ENCODE measurements around the gene RPL10. TPM values are rescaled to one million over a fixed set of nuclear protein-coding genes. Genes with fewer than 3 reads are reported as not detected.

The RPL10 gene
- total and polyA plus RNA-seq, 2 of the 8 experiments (the other 6 are each of a cell fraction or from before 2014, with no cell fraction given): 2,633 to 4,293 TPM

DNA sequence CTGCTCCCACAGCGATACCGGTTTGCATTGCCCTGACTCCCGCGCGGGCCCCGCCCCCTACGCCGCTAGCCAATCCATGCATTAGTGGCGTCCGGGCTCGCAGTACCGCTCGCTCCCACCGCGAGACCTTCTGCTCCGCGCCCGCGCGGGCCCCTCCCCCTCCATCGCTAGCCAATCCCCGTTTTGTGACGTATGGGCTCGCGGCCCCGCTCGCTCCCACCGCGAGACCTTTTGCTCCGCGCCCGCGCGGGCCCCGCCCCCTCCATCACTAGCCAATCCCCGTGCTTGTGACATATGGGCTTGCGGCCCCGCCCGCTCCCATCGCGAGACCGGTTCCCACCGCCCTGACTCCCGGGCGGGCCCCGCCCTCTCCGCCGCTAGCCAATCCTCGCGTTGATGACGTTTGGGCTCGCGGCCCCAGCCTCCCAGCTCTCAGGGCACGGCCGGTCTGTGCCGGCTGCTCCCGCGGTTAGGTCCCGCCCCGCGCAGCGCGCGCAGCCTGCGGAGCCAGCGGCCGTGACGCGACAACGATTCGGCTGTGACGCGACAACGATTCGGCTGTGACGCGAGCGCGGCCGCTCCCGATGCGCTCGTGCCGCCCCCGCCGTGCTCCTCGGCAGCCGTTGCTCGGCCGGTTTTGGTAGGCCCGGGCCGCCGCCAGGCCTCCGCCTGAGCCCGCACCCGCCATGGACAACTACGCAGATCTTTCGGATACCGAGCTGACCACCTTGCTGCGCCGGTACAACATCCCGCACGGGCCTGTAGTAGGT, 19.2 kb upstream of the RPL10 start, which contains the start of gene EMD (continued):
- TF ChIP-seq, protein P1, sequence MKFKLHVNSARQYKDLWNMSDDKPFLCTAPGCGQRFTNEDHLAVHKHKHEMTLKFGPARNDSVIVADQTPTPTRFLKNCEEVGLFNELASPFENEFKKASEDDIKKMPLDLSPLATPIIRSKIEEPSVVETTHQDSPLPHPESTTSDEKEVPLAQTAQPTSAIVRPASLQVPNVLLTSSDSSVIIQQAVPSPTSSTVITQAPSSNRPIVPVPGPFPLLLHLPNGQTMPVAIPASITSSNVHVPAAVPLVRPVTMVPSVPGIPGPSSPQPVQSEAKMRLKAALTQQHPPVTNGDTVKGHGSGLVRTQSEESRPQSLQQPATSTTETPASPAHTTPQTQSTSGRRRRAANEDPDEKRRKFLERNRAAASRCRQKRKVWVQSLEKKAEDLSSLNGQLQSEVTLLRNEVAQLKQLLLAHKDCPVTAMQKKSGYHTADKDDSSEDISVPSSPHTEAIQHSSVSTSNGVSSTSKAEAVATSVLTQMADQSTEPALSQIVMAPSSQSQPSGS (IDR thresholded peaks at IDR 0.05; ENCODE audit: low read length): no peak
- TF ChIP-seq FOSL1 (IDR thresholded peaks at IDR 0.05; ENCODE audit: insufficient read depth, low read depth, low read length) (no peak), RAD21 (IDR thresholded peaks at IDR 0.05 in 1 of 2, conservative IDR thresholded peaks at IDR 0.05 in 1 of 2; ENCODE audit: low read depth in 2 of 2, low read length in 2 of 2) (no peak), SRF (IDR thresholded peaks at IDR 0.05; ENCODE audit: low read depth, low read length) (no peak), SIN3A (conservative IDR thresholded peaks at IDR 0.05 in 1 of 2, IDR thresholded peaks at IDR 0.05 in 1 of 2; ENCODE audit: low read depth in 1 of 2, low read length in 2 of 2) (no peak), NANOG (IDR thresholded peaks at IDR 0.05; ENCODE audit: insufficient read depth, low read depth, low read length, poor library complexity, severe bottlenecking) (no peak), TCF12 (IDR thresholded peaks at IDR 0.05; ENCODE audit: low read depth, low read length) (no peak), POLR2AphosphoS5 (IDR thresholded peaks at IDR 0.05; ENCODE audit: low read depth, low read length) (peak; percentile 21; the same call in 1 of the 2 replicates), HDAC2 (IDR thresholded peaks at IDR 0.05; ENCODE audit: borderline replicate concordance in 1 of 2, low read depth in 2 of 2, low read length in 2 of 2) (no peak), SP4 (IDR thresholded peaks at IDR 0.05; ENCODE audit: low read length) (0 out of 2 replicates have a peak, but pooled peaks have one; percentile 26), EGR1 (IDR thresholded peaks at IDR 0.05; ENCODE audit: borderline replicate concordance, low read depth, low read length) (peak; percentile 62; the same call in 1 of the 2 replicates), KDM4A (IDR thresholded peaks at IDR 0.05; ENCODE audit: low read depth, low read length, severe bottlenecking) (no peak), CHD1 (IDR thresholded peaks at IDR 0.05; ENCODE audit: low read depth, low read length) (no peak), ASH2L (IDR thresholded peaks at IDR 0.05; ENCODE audit: low read length) (no peak), NRF1 (IDR thresholded peaks at IDR 0.05; ENCODE audit: low read depth, low read length) (peak; percentile 33), KDM5A (IDR thresholded peaks at IDR 0.05; ENCODE audit: low read length) (no peak), GABPA (IDR thresholded peaks at IDR 0.05; ENCODE audit: borderline replicate concordance, insufficient read depth, low read length) (no peak)
- TF ChIP-seq, protein P2, sequence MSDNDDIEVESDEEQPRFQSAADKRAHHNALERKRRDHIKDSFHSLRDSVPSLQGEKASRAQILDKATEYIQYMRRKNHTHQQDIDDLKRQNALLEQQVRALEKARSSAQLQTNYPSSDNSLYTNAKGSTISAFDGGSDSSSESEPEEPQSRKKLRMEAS (IDR thresholded peaks at IDR 0.05): peak; percentile 34; the same call in 1 of the 2 replicates
- TF ChIP-seq, protein P3, sequence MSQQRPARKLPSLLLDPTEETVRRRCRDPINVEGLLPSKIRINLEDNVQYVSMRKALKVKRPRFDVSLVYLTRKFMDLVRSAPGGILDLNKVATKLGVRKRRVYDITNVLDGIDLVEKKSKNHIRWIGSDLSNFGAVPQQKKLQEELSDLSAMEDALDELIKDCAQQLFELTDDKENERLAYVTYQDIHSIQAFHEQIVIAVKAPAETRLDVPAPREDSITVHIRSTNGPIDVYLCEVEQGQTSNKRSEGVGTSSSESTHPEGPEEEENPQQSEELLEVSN (IDR thresholded peaks at IDR 0.05): no peak
- TF ChIP-seq, protein P4, sequence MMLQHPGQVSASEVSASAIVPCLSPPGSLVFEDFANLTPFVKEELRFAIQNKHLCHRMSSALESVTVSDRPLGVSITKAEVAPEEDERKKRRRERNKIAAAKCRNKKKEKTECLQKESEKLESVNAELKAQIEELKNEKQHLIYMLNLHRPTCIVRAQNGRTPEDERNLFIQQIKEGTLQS (IDR thresholded peaks at IDR 0.05; ENCODE audit: insufficient read depth, low read depth, low read length): no peak
